ENCODE data around the gene PRAMEF12. TPM values are rescaled to one million over a fixed set of nuclear protein-coding genes. Genes with fewer than 3 reads are reported as not detected.

Gene PRAMEF12
- total and polyA plus RNA-seq, 2 experiments from 2014 or later: not detected

- H3K9me2 ChIP-seq (replicated peaks; ENCODE audit: insufficient read depth): no peaks in the 10 kb centered on the region
- H4K20me1 ChIP-seq (ENCODE audit: insufficient read depth, poor library complexity, severe bottlenecking): no peaks in the 10 kb centered on the region
- H2AFZ ChIP-seq: no peak overlapping the region
- no peaks in the 10 kb centered on the region for H3K9me3 ChIP-seq (ENCODE audit: low read depth)
- no peaks in the 10 kb centered on the region for H3K4me1 ChIP-seq (ENCODE audit: insufficient read depth)
- no peaks in the 10 kb centered on the region for H3K27me3 ChIP-seq
- 89% methylated on average over 7 of the region's 7 CpGs for WGBS (ENCODE audit: low lambda C conversion rate, missing lambda C conversion rate)
- H3K4me2 ChIP-seq: no peak overlapping the region
- H3K4me3 ChIP-seq: no peak overlapping the region
- no peak overlapping the region for H3K27ac ChIP-seq
- DNase-seq (ENCODE audit: low spot score): no peak
- TF ChIP-seq EZH2 (IDR thresholded peaks at IDR 0.05; ENCODE audit: borderline replicate concordance) (no peak), EZH2phosphoT487 (IDR thresholded peaks at IDR 0.05; ENCODE audit: low read depth, severe bottlenecking, unreplicated experiment) (no peak), CTCF (IDR thresholded peaks at IDR 0.05; ENCODE audit: poor library complexity) (no peak)
- H3K79me2 ChIP-seq: no peaks in the 10 kb centered on the region
- no peaks in the 10 kb centered on the region for H3K36me3 ChIP-seq (replicated peaks; ENCODE audit: insufficient read depth, low read depth)
Observed at GRCh38 chr1:12762766-12763165, 10.8 kb upstream of the PRAMEF12 start.

GRCh38 chr1:12763479-12763878 lies 10.1 kb upstream of the PRAMEF12 start:
- 79% methylated on average over 4 of the region's 4 CpGs for WGBS (ENCODE audit: low lambda C conversion rate, missing lambda C conversion rate)
- Histone ChIP-seq H2AFZ (no peak overlapping the region), H3K79me2 (no peaks in the 10 kb centered on the region), H3K4me3 (no peak overlapping the region), H3K36me3 (replicated peaks; ENCODE audit: insufficient read depth, low read depth) (no peaks in the 10 kb centered on the region), H3K27ac (no peak overlapping the region), H3K9me2 (replicated peaks; ENCODE audit: insufficient read depth) (no peaks in the 10 kb centered on the region), H3K4me1 (ENCODE audit: insufficient read depth) (no peaks in the 10 kb centered on the region), H4K20me1 (ENCODE audit: insufficient read depth, poor library complexity, severe bottlenecking) (no peaks in the 10 kb centered on the region), H3K27me3 (no peaks in the 10 kb centered on the region), H3K9me3 (ENCODE audit: low read depth) (no peaks in the 10 kb centered on the region), H3K4me2 (no peak overlapping the region)
- no peak for TF ChIP-seq CTCF (IDR thresholded peaks at IDR 0.05; ENCODE audit: poor library complexity)
- TF ChIP-seq EZH2phosphoT487 (IDR thresholded peaks at IDR 0.05; ENCODE audit: low read depth, severe bottlenecking, unreplicated experiment): no peak
- TF ChIP-seq EZH2 (IDR thresholded peaks at IDR 0.05; ENCODE audit: borderline replicate concordance): no peak
- no peak for DNase-seq (ENCODE audit: low spot score)

- Histone ChIP-seq H2AFZ (no peak overlapping the region), H3K4me1 (ENCODE audit: insufficient read depth) (no peaks in the 10 kb centered on the region), H3K36me3 (replicated peaks; ENCODE audit: insufficient read depth, low read depth) (no peaks in the 10 kb centered on the region), H3K27ac (no peak overlapping the region), H3K4me3 (no peak overlapping the region), H3K27me3 (no peaks in the 10 kb centered on the region), H3K9me3 (ENCODE audit: low read depth) (no peaks in the 10 kb centered on the region), H3K9me2 (replicated peaks; ENCODE audit: insufficient read depth) (no peaks in the 10 kb centered on the region), H3K4me2 (no peak overlapping the region), H4K20me1 (ENCODE audit: insufficient read depth, poor library complexity, severe bottlenecking) (no peaks in the 10 kb centered on the region), H3K79me2 (no peaks in the 10 kb centered on the region)
- TF ChIP-seq EZH2phosphoT487 (IDR thresholded peaks at IDR 0.05; ENCODE audit: low read depth, severe bottlenecking, unreplicated experiment): no peak
- no peak for TF ChIP-seq EZH2 (IDR thresholded peaks at IDR 0.05; ENCODE audit: borderline replicate concordance)
- DNase-seq (ENCODE audit: low spot score): no peak
- WGBS (ENCODE audit: low lambda C conversion rate, missing lambda C conversion rate): 72% methylated on average over 5 of the region's 5 CpGs
Observed at GRCh38 chr1:12764016-12764415, 9.5 kb upstream of the PRAMEF12 start.

- no peaks in the 10 kb centered on the region for H3K9me2 ChIP-seq (replicated peaks; ENCODE audit: insufficient read depth)
- no peaks in the 10 kb centered on the region for H3K27me3 ChIP-seq
- no peaks in the 10 kb centered on the region for H3K79me2 ChIP-seq
- TF ChIP-seq CTCF (IDR thresholded peaks at IDR 0.05; ENCODE audit: poor library complexity) (no peak), EZH2phosphoT487 (IDR thresholded peaks at IDR 0.05; ENCODE audit: low read depth, severe bottlenecking, unreplicated experiment) (no peak), EZH2 (IDR thresholded peaks at IDR 0.05; ENCODE audit: borderline replicate concordance) (no peak)
- no peak for DNase-seq (ENCODE audit: low spot score)
- H3K4me3 ChIP-seq: no peak overlapping the region
- no peaks in the 10 kb centered on the region for H4K20me1 ChIP-seq (ENCODE audit: insufficient read depth, poor library complexity, severe bottlenecking)
- no peaks in the 10 kb centered on the region for H3K9me3 ChIP-seq (ENCODE audit: low read depth)
- no peak overlapping the region for H2AFZ ChIP-seq
- H3K36me3 ChIP-seq (replicated peaks; ENCODE audit: insufficient read depth, low read depth): no peaks in the 10 kb centered on the region
- no peak overlapping the region for H3K27ac ChIP-seq
- no peaks in the 10 kb centered on the region for H3K4me1 ChIP-seq (ENCODE audit: insufficient read depth)
- H3K4me2 ChIP-seq: no peak overlapping the region
- WGBS (ENCODE audit: low lambda C conversion rate, missing lambda C conversion rate): 86% methylated on average over 2 of the region's 2 CpGs
Observed at GRCh38 chr1:12769031-12769430, 4.5 kb upstream of the PRAMEF12 start.

Data from hepatocyte (in vitro differentiated cells).